MM.1S (cell line): ENCODE data around the gene TP73.

ENCODE experiments used
- DNase-seq: peaks from one replicate; pipeline ENCODE4 v3.0.0-alpha.2; 2015
- H2AFZ ChIP-seq: fragments of 300-600 bp; sonication (generic); 2 replicates; pipeline ENCODE4 v1.6.0; 2016; ENCODE audit warnings: antibody characterized with exemption, low read length
- H3F3A ChIP-seq: fragments of 300-600 bp; sonication (generic); 2 replicates; pipeline ENCODE4 v1.6.1; 2016; ENCODE audit warnings: mild to moderate bottlenecking, antibody characterized with exemption, low read length, moderate library complexity, mixed read lengths; ENCODE audit not compliant: insufficient read depth
- H3K27ac ChIP-seq: fragments of 300-600 bp; sonication (generic); 2 replicates; pipeline ENCODE4 v1.5.1; 2016; ENCODE audit warnings: mild to moderate bottlenecking, low read length
- H3K27me3 ChIP-seq: fragments of 300-600 bp; sonication (generic); replicated peaks from 2 replicates; pipeline ENCODE4 v1.6.0; 2016; ENCODE audit warnings: low read length; ENCODE audit not compliant: insufficient read depth
- H3K36me3 ChIP-seq: fragments of 300-600 bp; sonication (generic); replicated peaks from 2 replicates; pipeline ENCODE4 v1.6.1; 2016; ENCODE audit warnings: mild to moderate bottlenecking, low read length, mixed read lengths; ENCODE audit not compliant: insufficient read depth
- H3K4me1 ChIP-seq: fragments of 300-600 bp; sonication (generic); 2 replicates; pipeline ENCODE4 v1.6.1; 2016; ENCODE audit warnings: low read length, mixed read lengths
- H3K4me2 ChIP-seq: fragments of 300-600 bp; sonication (generic); 2 replicates; pipeline ENCODE4 v1.6.0; 2016; ENCODE audit warnings: low read depth, low read length
- H3K4me3 ChIP-seq: fragments of 300-600 bp; sonication (generic); 2 replicates; pipeline ENCODE4 v1.5.1; 2016; ENCODE audit warnings: low read length, mixed read lengths
- H3K79me2 ChIP-seq: fragments of 300-600 bp; sonication (generic); 2 replicates; pipeline ENCODE4 v1.6.1; 2016; ENCODE audit warnings: mixed run types, low read length, mixed read lengths
- H3K9ac ChIP-seq: fragments of 300-600 bp; sonication (generic); 2 replicates; pipeline ENCODE4 v1.6.1; 2016; ENCODE audit warnings: low read length, mixed read lengths
- H3K9me2 ChIP-seq: fragments of 300-600 bp; sonication (generic); replicated peaks from 2 replicates; pipeline ENCODE4 v1.6.1; 2016; ENCODE audit warnings: mild to moderate bottlenecking, low read length, mixed read lengths; ENCODE audit not compliant: insufficient read depth
- H3K9me3 ChIP-seq: fragments of 300-600 bp; sonication (generic); replicated peaks from 2 replicates; pipeline ENCODE4 v1.6.1; 2016; ENCODE audit warnings: mild to moderate bottlenecking, low read length, mixed read lengths; ENCODE audit not compliant: insufficient read depth
- H4K20me1 ChIP-seq: fragments of 300-600 bp; sonication (generic); 2 replicates; pipeline ENCODE4 v1.6.1; 2016; ENCODE audit warnings: mild to moderate bottlenecking, low read length, moderate library complexity, mixed read lengths; ENCODE audit not compliant: insufficient read depth
- EZH2 ChIP-seq: fragments of 300-600 bp; sonication (generic); optimal IDR thresholded peaks from 2 replicates; pipeline ENCODE3; 2017; ENCODE audit warnings: low read depth, mild to moderate bottlenecking, antibody characterized with exemption, low read length, mixed read lengths
- EZH2phosphoT487 ChIP-seq: fragments of 300-600 bp; sonication (generic); IDR thresholded peaks from 2 replicates; pipeline ENCODE4 v1.6.1; 2018; ENCODE audit warnings: antibody characterized with exemption, low read length
- TF ChIP-seq, protein P1 (sequence below): fragments of 300-600 bp; sonication (generic); IDR thresholded peaks from 2 replicates; pipeline ENCODE4 v1.5.1; 2016; ENCODE audit warnings: antibody characterized with exemption, low read length, mixed read lengths

The TP73 gene

GRCh38 chr1:3607703-3608065, 44.6 kb upstream of the TP73 start:
- H3K27me3 ChIP-seq: peaks cover 96% of the 10 kb centered on the region
- H4K20me1 ChIP-seq: no peaks in the 10 kb centered on the region
- no peaks in the 10 kb centered on the region for H3F3A ChIP-seq

GRCh38 chr1:3608154-3608553, 44.2 kb upstream of the TP73 start:
- no peaks in the 10 kb centered on the region for H3K79me2 ChIP-seq
- no peak overlapping the region for H3K4me2 ChIP-seq
- H4K20me1 ChIP-seq: no peaks in the 10 kb centered on the region
- H3F3A ChIP-seq: no peaks in the 10 kb centered on the region
- no peak overlapping the region for H3K4me3 ChIP-seq
- H3K27me3 ChIP-seq: peaks cover 96% of the 10 kb centered on the region
- H3K9me2 ChIP-seq: no peaks in the 10 kb centered on the region
- H3K9ac ChIP-seq: no peak overlapping the region
- no peak overlapping the region for H3K27ac ChIP-seq
- TF ChIP-seq, protein P1, sequence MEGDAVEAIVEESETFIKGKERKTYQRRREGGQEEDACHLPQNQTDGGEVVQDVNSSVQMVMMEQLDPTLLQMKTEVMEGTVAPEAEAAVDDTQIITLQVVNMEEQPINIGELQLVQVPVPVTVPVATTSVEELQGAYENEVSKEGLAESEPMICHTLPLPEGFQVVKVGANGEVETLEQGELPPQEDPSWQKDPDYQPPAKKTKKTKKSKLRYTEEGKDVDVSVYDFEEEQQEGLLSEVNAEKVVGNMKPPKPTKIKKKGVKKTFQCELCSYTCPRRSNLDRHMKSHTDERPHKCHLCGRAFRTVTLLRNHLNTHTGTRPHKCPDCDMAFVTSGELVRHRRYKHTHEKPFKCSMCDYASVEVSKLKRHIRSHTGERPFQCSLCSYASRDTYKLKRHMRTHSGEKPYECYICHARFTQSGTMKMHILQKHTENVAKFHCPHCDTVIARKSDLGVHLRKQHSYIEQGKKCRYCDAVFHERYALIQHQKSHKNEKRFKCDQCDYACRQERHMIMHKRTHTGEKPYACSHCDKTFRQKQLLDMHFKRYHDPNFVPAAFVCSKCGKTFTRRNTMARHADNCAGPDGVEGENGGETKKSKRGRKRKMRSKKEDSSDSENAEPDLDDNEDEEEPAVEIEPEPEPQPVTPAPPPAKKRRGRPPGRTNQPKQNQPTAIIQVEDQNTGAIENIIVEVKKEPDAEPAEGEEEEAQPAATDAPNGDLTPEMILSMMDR: no peak
- TF ChIP-seq EZH2phosphoT487 (no peak), EZH2 (no peak)
- no peak for DNase-seq
- no peaks in the 10 kb centered on the region for H3K9me3 ChIP-seq
- H2AFZ ChIP-seq: no peak overlapping the region
- H3K36me3 ChIP-seq: no peaks in the 10 kb centered on the region
- no peaks in the 10 kb centered on the region for H3K4me1 ChIP-seq

More at GRCh38 chr1:3607703-3608065, 44.6 kb upstream of the TP73 start:
- Histone ChIP-seq H3K79me2 (no peaks in the 10 kb centered on the region), H3K4me2 (no peak overlapping the region), H3K4me3 (no peak overlapping the region), H2AFZ (no peak overlapping the region), H3K27ac (no peak overlapping the region), H3K9ac (no peak overlapping the region), H3K4me1 (no peaks in the 10 kb centered on the region), H3K36me3 (no peaks in the 10 kb centered on the region), H3K9me2 (no peaks in the 10 kb centered on the region), H3K9me3 (no peaks in the 10 kb centered on the region)
- TF ChIP-seq EZH2phosphoT487 (no peak), EZH2 (no peak)
- TF ChIP-seq, protein P1: no peak
- DNase-seq: no peak

DNA sequence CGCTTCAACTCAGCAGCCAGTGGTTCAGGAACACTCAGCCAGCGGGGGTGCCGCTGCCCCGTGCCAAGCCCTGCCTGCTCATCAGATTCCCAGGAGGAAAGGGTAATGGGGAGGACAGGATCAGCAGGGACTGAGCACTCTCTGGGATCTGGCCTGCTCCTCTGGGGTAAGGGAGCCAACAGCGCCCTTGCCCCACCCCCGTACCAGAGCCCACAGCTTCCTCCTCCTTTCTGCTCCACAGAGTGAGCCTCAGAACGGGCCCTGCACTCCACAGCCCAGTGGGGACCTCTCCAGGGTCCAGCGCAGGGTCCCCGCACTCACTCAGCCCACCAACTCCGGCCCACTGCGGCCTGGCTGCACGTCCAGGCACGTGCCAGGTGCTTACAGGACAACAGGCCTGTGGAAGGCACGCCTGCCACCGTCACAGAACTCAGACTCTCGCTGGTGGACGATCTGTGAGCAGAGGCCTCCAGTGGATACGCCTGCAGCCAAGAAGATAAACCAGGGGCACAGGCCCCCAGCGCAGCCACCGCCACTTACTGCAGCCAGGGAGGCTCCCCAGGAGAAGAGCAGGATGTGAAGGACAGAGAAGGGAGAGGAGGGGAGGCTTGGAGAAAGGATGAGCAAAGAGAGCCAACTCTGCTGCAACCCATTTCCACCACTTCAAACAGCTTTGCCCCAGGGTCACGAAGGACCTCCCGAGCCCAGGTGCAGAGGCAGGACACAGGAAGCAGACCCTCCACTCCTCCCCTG, 43.1 kb upstream of the TP73 start:
- no peaks in the 10 kb centered on the region for H3K9me3 ChIP-seq
- H3K4me3 ChIP-seq: no peak overlapping the region
- H3F3A ChIP-seq: no peaks in the 10 kb centered on the region
- no peaks in the 10 kb centered on the region for H3K4me1 ChIP-seq
- H3K27ac ChIP-seq: no peak overlapping the region
- H3K79me2 ChIP-seq: no peaks in the 10 kb centered on the region
- no peak for DNase-seq
- no peaks in the 10 kb centered on the region for H3K36me3 ChIP-seq
- TF ChIP-seq EZH2 (no peak), EZH2phosphoT487 (no peak)
- TF ChIP-seq, protein P1: no peak
- no peaks in the 10 kb centered on the region for H3K9me2 ChIP-seq
- no peak overlapping the region for H2AFZ ChIP-seq
- H3K9ac ChIP-seq: no peak overlapping the region
- H3K27me3 ChIP-seq: peaks cover 96% of the 10 kb centered on the region
- no peaks in the 10 kb centered on the region for H4K20me1 ChIP-seq
- no peak overlapping the region for H3K4me2 ChIP-seq
